GM12875 (cell line): ENCODE measurements around the gene PRMT1.

Source experiments
- H3K4me3 ChIP-seq: one replicate; pipeline ENCODE4 v1.5.1; 2011; ENCODE audit warnings: low read depth, low read length, control low read depth
- TF ChIP-seq, protein P1 (sequence below): IDR thresholded peaks from 2 replicates; pipeline ENCODE4 v1.5.1; 2011; ENCODE audit warnings: low read depth, mild to moderate bottlenecking, control low read depth, inconsistent platforms, low read length, moderate library complexity, borderline replicate concordance; ENCODE audit not compliant: insufficient read depth

Gene PRMT1

DNA sequence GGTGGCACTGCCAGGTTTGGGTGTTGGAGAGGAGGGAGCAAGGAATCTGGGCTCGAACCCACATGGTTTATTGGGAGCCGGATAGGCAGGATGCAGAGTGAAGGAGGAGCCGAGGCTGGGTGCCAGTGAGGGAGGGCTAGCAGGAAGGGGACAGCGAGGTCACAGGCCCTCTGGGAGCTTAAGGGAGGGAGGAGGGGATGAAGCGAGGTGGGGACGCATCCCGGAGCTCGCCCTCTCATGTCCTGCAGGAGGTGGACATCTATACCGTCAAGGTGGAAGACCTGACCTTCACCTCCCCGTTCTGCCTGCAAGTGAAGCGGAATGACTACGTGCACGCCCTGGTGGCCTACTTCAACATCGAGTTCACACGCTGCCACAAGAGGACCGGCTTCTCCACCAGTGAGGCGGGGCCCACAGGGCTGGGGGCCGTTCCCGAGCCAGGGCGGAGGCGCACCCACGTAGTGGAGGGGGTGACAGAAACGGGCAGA, 8.8 kb downstream of the PRMT1 start:
- H3K4me3 ChIP-seq: no peak overlapping the region
- TF ChIP-seq, protein P1, sequence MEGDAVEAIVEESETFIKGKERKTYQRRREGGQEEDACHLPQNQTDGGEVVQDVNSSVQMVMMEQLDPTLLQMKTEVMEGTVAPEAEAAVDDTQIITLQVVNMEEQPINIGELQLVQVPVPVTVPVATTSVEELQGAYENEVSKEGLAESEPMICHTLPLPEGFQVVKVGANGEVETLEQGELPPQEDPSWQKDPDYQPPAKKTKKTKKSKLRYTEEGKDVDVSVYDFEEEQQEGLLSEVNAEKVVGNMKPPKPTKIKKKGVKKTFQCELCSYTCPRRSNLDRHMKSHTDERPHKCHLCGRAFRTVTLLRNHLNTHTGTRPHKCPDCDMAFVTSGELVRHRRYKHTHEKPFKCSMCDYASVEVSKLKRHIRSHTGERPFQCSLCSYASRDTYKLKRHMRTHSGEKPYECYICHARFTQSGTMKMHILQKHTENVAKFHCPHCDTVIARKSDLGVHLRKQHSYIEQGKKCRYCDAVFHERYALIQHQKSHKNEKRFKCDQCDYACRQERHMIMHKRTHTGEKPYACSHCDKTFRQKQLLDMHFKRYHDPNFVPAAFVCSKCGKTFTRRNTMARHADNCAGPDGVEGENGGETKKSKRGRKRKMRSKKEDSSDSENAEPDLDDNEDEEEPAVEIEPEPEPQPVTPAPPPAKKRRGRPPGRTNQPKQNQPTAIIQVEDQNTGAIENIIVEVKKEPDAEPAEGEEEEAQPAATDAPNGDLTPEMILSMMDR: no peak

DNA sequence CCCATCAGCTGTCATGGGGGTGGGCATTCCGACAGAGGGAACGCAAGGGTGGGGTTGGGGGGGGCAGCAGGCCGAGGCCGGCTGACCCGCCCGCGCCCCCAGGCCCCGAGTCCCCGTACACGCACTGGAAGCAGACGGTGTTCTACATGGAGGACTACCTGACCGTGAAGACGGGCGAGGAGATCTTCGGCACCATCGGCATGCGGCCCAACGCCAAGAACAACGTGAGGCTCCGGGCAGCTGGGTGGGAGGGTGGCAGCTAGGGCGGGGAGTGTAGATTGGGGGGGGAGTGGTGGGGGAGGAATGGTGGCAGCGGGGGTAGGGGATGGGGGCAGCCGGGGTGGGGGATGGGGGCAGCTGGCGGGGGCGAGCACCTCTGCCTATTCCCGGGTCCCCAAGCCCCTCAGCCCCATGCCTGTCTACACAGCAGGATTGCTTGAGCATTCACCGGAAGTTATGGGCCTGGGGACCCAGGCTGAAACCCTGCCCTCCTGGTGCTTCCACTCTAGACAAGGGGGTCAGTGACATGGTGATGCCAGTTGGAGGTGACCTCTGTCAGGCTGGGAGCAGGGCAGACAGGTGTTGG, 9.5 kb downstream of the PRMT1 start:
- TF ChIP-seq, protein P1: no peak
- no peak overlapping the region for H3K4me3 ChIP-seq

DNA sequence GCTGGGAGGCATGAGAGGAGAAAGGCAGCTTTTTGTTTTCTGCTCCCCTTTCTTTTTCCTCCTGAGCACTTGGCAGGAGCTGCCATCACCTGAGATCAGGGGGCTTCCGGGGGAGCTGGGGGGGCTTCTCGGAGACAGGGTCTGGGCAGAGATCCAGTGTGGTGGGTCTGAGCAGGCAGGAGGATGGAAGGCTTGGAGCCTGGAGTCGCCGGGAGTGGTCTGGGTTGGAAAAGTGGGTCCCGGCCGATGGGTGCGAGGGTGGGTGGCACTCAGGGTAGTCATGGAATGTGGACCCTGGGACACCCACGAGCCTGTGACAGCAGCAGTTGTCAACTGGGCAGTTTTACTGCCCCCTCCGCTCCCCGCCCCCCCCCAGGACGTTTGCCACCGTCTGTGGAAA, 10.1 kb downstream of the PRMT1 start:
- TF ChIP-seq, protein P1: no peak
- no peak overlapping the region for H3K4me3 ChIP-seq

DNA sequence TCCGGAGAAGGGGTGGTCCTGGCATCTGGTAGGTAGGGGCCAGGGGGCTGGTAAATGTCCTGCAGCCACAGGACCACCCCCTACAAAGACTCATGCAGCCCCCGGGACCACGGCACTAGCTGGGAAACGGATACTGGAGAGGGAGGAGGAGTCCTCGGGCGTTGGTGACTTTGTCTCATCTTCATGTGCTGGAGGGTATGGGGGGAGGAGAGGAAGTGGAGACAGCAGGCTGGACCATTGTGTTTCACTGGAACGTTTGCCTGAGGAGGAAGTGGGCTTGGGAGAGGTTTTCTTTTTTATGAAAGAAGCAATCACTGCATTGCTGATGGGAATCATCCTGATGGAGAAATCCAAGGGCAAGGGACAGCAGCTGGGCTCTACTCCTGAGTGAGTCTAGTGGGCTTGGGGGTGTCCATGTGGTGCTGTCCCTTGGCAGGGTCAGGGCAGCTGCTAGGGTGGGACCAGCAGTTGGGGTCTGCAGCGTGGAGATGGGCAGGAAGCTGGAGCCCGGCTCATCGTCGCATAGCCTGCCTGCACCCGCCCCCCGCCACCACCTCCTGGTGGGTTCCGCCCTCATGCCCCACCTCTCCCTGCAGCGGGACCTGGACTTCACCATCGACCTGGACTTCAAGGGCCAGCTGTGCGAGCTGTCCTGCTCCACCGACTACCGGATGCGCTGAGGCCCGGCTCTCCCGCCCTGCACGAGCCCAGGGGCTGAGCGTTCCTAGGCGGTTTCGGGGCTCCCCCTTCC, 10.7 kb downstream of the PRMT1 start:
- TF ChIP-seq, protein P1: no peak
- H3K4me3 ChIP-seq: no peak overlapping the region

DNA sequence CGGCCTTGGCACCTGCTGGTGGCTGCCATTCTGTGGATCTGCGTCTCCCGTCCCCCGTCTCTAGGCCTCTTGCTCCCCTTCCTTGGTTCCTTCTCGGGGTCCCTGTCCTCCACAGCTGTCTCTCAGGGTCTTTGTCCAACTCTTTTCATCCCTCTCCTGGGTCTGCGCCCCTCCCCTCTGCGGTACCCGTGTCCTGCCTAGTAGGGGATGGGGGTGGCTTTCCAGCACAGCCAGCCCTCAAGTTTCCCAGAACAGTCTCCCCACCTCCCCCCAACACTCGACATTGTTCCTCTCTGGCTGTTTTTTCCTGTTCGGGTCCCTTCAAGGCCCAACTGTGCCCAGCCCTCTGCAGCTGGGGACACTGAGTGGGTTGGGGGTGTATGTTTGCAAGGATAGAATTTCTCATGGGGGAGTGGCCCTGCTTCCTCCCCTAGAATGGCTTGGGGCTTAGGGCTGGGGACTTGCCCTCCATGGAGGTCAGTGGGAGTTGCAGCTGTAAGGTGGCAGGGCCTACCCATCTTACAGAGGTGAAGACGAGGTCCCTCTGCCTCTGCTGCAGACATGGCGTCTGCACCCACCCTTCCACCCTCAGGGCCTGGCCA, 11.6 kb downstream of the PRMT1 start:
- H3K4me3 ChIP-seq: no peak overlapping the region
- TF ChIP-seq, protein P1: no peak

DNA sequence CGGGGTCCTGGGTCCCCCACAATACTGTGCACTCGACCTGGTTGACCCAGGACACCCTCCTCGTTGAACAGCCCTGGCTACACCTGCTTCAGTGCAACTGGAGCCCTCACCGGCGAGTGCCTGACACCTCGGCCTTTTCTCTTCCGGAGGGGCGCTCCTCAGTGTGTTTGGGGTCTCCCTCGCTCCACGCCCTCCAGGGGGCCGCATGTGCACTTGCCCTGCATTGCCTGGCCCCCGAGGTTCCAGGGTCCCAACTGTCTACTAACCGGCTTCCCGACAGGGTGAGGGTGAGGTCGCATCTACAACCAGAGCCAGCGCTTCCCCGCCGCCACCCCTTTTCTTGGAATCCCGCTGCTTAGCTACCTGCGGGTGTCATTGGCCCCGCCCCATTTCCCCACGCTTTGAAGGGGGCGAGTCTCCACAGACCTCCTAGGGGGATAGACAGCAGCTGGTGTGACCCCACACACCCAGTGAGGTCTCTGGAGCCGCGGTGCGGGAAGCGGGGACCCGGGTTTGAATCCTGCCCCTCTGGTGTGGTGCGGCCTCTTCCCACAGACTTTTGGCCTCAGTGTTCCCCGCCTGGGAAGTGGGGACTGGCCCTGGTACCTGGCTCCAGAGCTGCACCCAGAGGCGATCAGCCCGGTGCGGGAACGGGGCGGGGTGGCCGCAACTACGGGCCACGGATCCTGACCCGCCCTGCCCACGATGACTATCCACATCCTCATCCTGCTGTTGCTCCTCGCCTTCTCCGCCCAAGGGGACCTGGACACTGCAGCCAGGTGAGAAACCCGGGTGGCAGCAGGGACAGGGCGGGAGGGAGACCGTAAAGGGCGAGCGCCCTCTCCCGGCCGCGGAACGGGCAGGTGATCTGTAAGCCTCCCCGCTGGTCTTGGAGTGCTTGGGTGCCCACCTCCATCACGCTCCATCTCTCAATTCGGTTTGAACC, 12.3 kb downstream of the PRMT1 start, which contains the start of gene ADM5:
TSS of gene ADM5 (plus strand) at position 462 of the 946 bp plus-strand sequence. CDS start at position 706, 244 bp downstream.
- TF ChIP-seq, protein P1: peak; percentile 36; the same call in 1 of the 2 replicates
- H3K4me3 ChIP-seq: no peak within 1 kb of the TSS
